Cerebellar cortex (tissue), 1 donor: ENCODE results near the gene ITGA11.

Experiments used
- DNase-seq: peaks from one replicate; pipeline ENCODE4 v3.0.0-alpha.2; 2015; ENCODE audit warnings: low spot score

ITGA11 gene, protein sequence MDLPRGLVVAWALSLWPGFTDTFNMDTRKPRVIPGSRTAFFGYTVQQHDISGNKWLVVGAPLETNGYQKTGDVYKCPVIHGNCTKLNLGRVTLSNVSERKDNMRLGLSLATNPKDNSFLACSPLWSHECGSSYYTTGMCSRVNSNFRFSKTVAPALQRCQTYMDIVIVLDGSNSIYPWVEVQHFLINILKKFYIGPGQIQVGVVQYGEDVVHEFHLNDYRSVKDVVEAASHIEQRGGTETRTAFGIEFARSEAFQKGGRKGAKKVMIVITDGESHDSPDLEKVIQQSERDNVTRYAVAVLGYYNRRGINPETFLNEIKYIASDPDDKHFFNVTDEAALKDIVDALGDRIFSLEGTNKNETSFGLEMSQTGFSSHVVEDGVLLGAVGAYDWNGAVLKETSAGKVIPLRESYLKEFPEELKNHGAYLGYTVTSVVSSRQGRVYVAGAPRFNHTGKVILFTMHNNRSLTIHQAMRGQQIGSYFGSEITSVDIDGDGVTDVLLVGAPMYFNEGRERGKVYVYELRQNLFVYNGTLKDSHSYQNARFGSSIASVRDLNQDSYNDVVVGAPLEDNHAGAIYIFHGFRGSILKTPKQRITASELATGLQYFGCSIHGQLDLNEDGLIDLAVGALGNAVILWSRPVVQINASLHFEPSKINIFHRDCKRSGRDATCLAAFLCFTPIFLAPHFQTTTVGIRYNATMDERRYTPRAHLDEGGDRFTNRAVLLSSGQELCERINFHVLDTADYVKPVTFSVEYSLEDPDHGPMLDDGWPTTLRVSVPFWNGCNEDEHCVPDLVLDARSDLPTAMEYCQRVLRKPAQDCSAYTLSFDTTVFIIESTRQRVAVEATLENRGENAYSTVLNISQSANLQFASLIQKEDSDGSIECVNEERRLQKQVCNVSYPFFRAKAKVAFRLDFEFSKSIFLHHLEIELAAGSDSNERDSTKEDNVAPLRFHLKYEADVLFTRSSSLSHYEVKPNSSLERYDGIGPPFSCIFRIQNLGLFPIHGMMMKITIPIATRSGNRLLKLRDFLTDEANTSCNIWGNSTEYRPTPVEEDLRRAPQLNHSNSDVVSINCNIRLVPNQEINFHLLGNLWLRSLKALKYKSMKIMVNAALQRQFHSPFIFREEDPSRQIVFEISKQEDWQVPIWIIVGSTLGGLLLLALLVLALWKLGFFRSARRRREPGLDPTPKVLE

GRCh38 chr15:68431792-68432401 lies at the start of gene ITGA11:
TSS of gene ITGA11 (minus strand) at chr15:68432163. CDS start at chr15:68432066, 97 bp downstream.
- DNase-seq: no peak

DNA sequence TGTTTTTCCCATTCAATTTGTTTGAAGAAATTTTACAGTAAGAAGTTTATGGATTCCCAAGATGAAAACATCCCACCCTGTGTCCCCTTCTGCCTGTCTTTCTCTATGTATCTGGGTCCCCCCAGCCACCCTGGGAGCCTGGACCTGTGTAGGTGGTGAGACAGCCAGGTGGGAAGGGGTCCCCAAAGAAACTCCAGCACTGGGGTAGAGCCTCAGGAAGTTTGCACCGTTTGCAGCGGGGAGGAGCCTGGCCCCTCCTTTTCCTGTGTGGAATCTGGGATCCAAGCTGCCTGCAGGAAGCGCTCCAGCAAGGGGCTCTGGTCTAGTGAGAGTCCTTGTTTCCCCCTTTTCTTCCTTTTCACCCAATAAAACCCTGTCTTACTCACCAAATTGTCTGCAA lies 49.4 kb upstream of the ITGA11 start:
- no peak for DNase-seq

DNA sequence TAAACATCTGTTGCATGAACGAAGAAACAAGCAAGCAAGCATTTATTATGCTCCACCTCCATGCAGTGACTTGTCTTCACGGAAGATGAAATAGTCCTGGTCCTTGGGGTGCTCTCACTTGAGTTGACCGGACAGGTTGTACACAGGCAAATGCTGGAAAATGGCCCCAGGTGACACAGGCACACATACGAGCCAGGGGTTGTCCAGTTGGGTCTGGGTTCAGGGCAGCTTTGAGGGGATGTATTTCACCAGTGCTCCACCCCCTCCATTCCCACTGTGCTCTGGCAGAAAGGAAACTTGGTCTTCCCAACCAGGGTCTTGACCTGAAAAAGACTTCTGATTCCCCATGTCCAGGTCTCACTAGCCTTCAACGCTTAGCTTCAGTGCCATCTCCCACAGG lies 48.3 kb upstream of the ITGA11 start:
- no peak for DNase-seq

DNA sequence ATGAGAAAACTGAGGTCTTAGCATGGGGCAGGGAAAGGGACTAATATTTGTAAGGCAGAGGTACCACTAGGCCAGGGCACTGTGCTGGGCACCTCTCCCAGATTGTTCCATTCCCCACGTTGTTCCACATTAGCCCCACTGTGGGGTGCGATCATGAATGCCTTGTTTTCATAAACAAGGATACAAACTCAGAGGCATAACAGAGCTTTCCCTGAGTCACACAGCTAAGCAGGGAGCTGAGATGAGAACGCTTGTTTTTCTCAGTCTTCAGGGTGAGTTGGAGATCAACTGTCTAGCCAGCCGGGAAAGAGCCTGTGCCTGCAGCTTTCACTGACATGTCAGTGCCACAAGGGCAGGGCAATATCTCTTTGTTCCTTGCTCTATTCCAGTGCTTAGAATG lies 47.9 kb upstream of the ITGA11 start:
- no peak for DNase-seq

DNA sequence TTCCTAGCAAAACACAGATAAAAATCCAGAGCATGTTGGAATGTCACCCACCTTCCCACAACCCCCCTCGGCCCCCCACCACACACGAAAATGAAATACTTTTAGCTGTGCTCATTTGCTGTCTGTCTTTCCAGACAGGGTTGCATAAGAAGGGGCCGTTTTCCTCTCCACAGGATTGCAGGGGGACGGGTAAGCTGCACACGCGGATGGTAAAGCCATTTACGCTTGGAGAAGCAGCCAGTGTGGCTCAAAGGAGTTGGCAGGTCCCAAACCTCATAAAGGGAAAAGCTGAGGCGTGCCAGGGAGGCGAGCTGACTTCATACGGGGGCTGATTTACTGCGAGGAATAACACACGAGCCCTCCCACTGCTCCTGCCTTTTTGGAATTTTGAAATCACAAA lies 47.4 kb upstream of the ITGA11 start:
- no peak for DNase-seq

DNA sequence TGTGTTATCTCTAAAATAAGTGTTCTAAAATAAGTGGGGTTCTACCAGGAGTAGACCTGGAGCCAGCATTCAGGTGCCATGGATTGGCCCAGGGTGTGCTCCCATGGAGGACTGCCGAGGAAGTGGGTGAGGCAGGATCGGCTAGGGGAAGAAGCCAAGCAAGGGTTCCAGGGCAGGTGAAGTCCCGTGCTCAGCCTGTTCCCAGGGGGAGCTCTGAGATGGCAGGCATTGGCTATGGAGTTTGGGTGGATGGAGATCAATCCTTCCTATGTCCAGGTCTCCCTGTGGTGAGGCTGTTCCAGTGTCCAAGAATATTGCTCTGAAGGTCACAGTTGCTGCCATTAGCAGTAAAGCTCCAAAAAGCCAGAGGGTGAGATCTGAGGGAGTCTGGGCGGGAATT lies 46.9 kb upstream of the ITGA11 start:
- DNase-seq: no peak

- no peak for DNase-seq
These were observed 43.5 kb upstream of the ITGA11 start for GRCh38 chr15:68475449-68475848.

DNA sequence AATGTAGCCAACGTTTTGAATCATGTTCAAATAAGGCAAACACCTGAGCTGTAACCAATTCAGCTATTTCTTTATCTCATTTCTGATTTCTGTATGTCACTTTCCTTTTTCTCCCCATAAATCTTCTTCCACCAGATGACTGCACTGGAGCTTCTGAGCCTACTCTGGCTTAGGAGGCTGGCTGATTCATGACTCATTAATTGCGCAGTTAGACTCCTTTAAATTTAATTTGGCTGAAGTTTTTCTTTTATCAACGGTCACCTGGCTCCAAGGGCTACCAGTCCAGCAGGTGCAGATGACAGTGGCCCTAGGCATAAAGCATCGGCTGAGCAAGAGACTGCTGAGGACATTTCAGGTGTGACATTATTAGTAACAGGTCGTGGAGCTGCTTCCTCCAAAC lies 39.6 kb upstream of the ITGA11 start:
- no peak for DNase-seq

- DNase-seq: no peak
These were observed 39.0 kb upstream of the ITGA11 start for GRCh38 chr15:68470976-68471375.

GRCh38 chr15:68470049-68470742 lies 38.2 kb upstream of the ITGA11 start:
- DNase-seq: no peak

DNA sequence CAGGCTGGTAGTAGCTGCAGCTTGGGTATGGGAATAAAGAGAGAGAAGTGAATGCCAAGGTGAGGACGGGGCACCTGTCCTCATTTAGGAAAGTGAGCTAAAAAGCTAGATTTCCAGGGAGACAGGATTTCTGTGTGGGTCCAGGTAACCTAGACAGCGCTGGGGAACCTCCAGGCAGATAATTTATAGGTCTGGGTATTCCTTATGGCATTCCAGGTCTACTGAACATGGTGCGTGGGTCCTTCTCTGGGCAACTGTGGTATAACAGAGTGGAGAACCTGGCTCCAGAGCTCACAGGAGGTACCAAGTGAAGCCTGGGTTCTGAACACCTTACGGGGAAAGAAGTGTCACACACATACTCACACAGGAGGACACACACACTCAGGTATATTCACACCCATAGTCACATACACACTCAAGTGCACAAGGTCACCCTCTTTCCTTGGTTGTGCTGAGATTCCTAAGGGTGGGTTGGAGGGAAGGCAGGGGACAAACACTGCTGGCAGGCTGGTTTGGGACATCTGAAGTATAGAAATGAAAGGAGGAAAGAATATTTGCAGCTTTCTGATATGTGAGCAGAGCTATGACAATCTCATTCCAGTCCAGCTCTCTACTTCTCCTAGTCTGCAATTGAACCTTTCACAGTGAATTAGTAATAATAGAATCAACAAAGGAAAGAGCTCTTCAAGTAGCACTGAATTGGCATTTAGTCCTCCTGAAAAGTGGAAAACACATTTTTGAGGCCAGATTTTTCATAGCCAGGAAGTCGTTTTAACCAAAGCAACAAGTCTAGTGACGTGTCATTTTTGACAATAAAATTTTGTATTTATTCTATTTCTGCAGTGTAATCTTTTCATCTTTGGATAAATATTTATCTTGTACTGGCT lies 37.4 kb upstream of the ITGA11 start:
- DNase-seq: no peak

DNA sequence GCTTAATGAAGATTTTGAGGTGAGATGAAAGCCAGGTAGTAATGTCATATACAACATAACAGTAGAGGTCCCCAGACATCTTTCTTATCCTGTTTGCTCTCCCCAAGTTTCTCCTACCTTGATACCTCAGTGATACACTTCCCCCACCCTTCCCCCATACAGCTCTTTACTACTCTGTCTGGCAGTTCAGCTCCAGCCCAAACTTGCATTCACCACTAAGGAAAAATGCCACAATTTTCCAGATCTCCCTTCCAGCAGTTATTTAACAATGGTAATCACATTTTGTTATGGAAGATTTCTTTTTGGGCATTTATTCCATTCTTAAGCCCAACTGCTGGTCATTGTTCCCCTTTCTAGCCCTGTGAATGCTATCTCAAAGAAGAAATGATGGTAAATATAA lies 34.9 kb upstream of the ITGA11 start:
- DNase-seq: no peak

DNA sequence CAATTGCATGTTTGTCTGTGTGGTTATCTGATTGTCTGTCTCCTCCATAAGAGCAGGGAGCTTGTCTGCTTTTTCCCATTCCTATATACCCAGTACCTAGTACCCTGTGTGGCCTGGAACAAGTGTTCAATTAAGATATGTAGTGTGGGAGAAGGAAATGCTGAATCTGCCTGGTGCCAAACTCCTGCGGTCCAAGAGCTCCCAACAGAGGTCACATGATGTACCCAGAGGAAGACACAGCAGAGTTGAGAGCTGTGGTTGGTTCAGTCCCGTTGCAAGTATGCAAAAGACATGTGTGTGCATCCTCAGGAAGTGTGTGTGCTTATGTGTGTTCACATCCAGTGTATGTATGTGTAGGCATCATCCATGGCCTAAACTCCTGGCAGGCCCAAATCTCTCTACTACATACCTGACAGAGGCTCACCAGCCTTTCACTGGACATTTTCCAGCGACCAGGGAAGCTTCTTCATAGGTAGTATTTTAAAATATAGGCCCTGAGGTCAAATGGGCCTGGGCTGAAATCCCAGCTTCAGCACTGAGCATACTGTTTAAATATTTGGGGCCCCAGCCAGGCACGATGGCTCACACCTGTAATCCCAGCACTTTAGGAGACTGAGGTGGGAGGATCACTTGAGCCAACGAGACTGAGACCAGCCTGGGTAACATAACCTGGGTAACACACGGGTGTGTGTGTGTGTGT lies 34.0 kb upstream of the ITGA11 start:
- no peak for DNase-seq

DNA sequence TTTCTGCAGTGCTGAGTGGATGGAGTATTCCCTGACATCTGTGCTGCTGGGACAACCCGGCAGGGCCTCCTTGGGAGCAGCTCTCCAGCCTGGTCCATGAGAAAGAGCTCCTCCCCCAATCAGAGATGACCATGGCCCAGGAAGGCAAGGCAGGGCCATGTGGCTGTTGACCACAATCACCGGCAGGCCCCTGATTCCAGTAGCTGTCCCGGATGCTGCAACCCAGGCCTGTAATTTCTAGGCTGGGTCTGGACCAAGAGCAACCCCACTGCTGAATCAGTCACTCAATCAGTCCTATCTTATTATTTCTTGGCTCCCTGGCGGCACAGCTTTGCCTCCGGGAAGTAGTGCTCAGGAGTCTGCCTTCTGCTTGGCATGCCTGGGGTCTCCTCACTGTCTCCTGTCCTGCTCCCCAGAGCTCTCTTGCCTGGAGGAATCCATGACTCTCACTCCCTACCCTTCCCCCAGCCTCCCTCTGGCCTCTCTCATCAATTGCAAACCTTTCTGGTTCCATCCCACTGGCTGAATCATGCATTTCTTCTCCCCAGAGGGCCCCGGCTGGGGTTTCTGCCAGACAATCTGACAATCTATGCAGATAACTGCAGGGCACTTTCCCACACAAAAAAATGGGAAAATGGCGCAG lies 32.6 kb upstream of the ITGA11 start:
- no peak for DNase-seq

- no peak for DNase-seq
These were observed 32.0 kb upstream of the ITGA11 start for GRCh38 chr15:68463996-68464395.

DNA sequence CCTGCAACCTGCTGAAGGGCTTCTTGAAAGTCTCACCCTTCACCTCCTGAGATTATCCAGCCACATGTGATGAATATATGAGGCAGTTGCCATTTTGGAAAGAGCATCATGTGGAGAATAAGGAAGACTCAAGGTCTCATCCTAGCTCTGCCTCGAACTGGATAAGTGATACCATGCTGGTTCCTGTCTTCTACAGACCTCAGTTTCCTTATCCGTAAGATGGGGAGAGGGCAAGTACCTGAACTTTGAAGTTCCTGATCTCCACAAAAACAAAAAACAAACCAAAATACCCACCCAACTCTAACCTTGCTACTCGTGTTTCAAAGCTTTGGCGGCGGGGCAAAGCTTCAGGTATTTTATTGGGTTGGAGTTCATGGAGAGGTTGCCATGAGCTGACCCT lies 31.5 kb upstream of the ITGA11 start:
- no peak for DNase-seq

DNA sequence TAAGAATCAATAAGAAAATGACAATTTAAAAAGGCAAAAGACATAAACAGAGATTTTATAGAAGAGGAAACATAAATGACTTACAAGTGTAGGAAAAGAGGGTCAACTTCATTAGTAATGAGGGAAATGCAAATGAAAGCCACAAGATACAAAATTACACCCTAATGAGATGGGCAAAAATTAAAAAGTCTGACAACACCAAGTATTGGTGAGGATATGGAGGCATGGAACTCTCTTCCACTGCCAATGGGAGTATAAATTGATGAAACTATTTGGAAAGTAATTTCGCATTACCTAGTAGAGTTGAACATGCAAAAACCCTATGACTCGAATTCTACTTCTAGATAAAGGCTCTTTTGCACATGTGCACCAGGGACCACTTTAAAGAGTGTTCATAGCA lies 28.2 kb upstream of the ITGA11 start:
- no peak for DNase-seq

- DNase-seq: no peak
These were observed 18.2 kb upstream of the ITGA11 start for GRCh38 chr15:68450192-68450591.

- no peak for DNase-seq
These were observed 17.4 kb upstream of the ITGA11 start for GRCh38 chr15:68449389-68449788.
